GM19043 (cell line): ENCODE results near the gene SYNE3.
"Not testable (repeated sequence)": the region's sequence is repeated elsewhere in the genome, so short reads cannot be mapped to it uniquely, and the experiment has no call there.

Source experiments
- ATAC-seq: cut with Tn5 transposase; IDR thresholded peaks from one replicate; pipeline ENCODE4 v1.9.1; 2021; ENCODE audit warnings: low read depth; ENCODE audit not compliant: unreplicated experiment

SYNE3 gene

GRCh38 chr14:95524706-95525512 lies 8.5 kb upstream of the SYNE3 start:
- no peak for ATAC-seq

- ATAC-seq: no peak
Measured at GRCh38 chr14:95523815-95524448, 7.5 kb upstream of the SYNE3 start.

- ATAC-seq: no peak
Measured at GRCh38 chr14:95523051-95523814, 6.8 kb upstream of the SYNE3 start.

GRCh38 chr14:95522556-95522955 lies 6.1 kb upstream of the SYNE3 start:
- no peak for ATAC-seq

GRCh38 chr14:95522116-95522515 lies 5.7 kb upstream of the SYNE3 start:
- ATAC-seq: no peak

GRCh38 chr14:95521001-95521400 lies 4.6 kb upstream of the SYNE3 start:
- no peak for ATAC-seq

- no peak for ATAC-seq
Measured at GRCh38 chr14:95520346-95520745, 3.9 kb upstream of the SYNE3 start.

GRCh38 chr14:95519699-95520098 lies 3.2 kb upstream of the SYNE3 start:
- no peak for ATAC-seq

- no peak for ATAC-seq
Measured at GRCh38 chr14:95518045-95518751, 1.7 kb upstream of the SYNE3 start.

- peak; percentile 80 for ATAC-seq
Measured at GRCh38 chr14:95515596-95516552, 576 bp downstream of the SYNE3 start.

GRCh38 chr14:95515080-95515489 lies 1.4 kb downstream of the SYNE3 start:
- ATAC-seq: no peak

GRCh38 chr14:95514131-95515079 lies 2.0 kb downstream of the SYNE3 start:
- no peak for ATAC-seq

GRCh38 chr14:95513291-95513690 lies 3.2 kb downstream of the SYNE3 start:
- ATAC-seq: no peak

- ATAC-seq: no peak
Measured at GRCh38 chr14:95511687-95512086, 4.8 kb downstream of the SYNE3 start.

- ATAC-seq: no peak
Measured at GRCh38 chr14:95510804-95511203, 5.6 kb downstream of the SYNE3 start.

GRCh38 chr14:95510344-95510743 lies 6.1 kb downstream of the SYNE3 start:
- ATAC-seq: not testable (repeated sequence)

- no peak for ATAC-seq
Measured at GRCh38 chr14:95509495-95509894, 7.0 kb downstream of the SYNE3 start.

GRCh38 chr14:95508377-95508776 lies 8.1 kb downstream of the SYNE3 start:
- ATAC-seq: no peak

GRCh38 chr14:95507701-95508103 lies 8.7 kb downstream of the SYNE3 start:
- peak; percentile 31 for ATAC-seq
